H9 (cell line): ENCODE measurements around the gene PTPRB. TPM values are rescaled to one million over a fixed set of nuclear protein-coding genes. Genes with fewer than 3 reads are reported as not detected.

Experiments used
- DNase-seq: peaks from one replicate; pipeline ENCODE4 v3.0.0-alpha.2; 2017
- H2AFZ ChIP-seq: one replicate; pipeline ENCODE4 v1.6.1; 2013; ENCODE audit warnings: mild to moderate bottlenecking, low read length, control low read depth, moderate library complexity
- H2AK5ac ChIP-seq: 2 replicates; pipeline ENCODE4 v1.6.1; 2013; ENCODE audit warnings: low read length, control low read depth, mixed read lengths; ENCODE audit not compliant: insufficient read length
- H2BK120ac ChIP-seq: one replicate; pipeline ENCODE4 v1.6.1; 2013; ENCODE audit warnings: low read depth, mild to moderate bottlenecking, low read length, control low read depth, inconsistent platforms; ENCODE audit not compliant: poor library complexity, severe bottlenecking
- H2BK12ac ChIP-seq: 2 replicates; pipeline ENCODE4 v1.6.1; 2013; ENCODE audit warnings: low read length, control low read depth, mixed read lengths, low read depth; ENCODE audit not compliant: insufficient read length
- H2BK15ac ChIP-seq: 2 replicates; pipeline ENCODE4 v1.6.1; 2013; ENCODE audit warnings: low read depth, low read length, control low read depth
- H2BK20ac ChIP-seq: one replicate; pipeline ENCODE4 v1.6.1; 2013; ENCODE audit warnings: low read depth, mild to moderate bottlenecking, low read length, control low read depth, inconsistent platforms; ENCODE audit not compliant: poor library complexity, severe bottlenecking
- H2BK5ac ChIP-seq: 2 replicates; pipeline ENCODE4 v1.6.1; 2013; ENCODE audit warnings: low read length, control low read depth, mixed read lengths; ENCODE audit not compliant: insufficient read length
- H3K14ac ChIP-seq: 2 replicates; pipeline ENCODE4 v1.6.1; 2013; ENCODE audit warnings: low read length, control low read depth; ENCODE audit not compliant: insufficient read depth
- H3K18ac ChIP-seq: 2 replicates; pipeline ENCODE4 v1.6.1; 2013; ENCODE audit warnings: low read depth, mild to moderate bottlenecking, mixed read lengths, low read length, control low read depth; ENCODE audit not compliant: insufficient read length
- H3K23ac ChIP-seq: 2 replicates; pipeline ENCODE4 v1.6.1; 2013; ENCODE audit warnings: low read length, control low read depth, mixed read lengths, low read depth; ENCODE audit not compliant: insufficient read length
- H3K23me2 ChIP-seq: 2 replicates; pipeline ENCODE4 v1.6.1; 2013; ENCODE audit warnings: low read depth, mild to moderate bottlenecking, mixed read lengths, low read length, control low read depth; ENCODE audit not compliant: insufficient read length, poor library complexity, severe bottlenecking
- H3K27ac ChIP-seq: 2 replicates; pipeline ENCODE4 v1.5.1; 2013; ENCODE audit warnings: low read length, control low read depth, mixed read lengths, low read depth; ENCODE audit not compliant: insufficient read length
- H3K27me3 ChIP-seq: 2 replicates; pipeline ENCODE4 v1.6.1; 2013; ENCODE audit warnings: low read length, control low read depth, inconsistent platforms; ENCODE audit not compliant: insufficient read depth
- H3K4ac ChIP-seq: 2 replicates; pipeline ENCODE4 v1.6.1; 2013; ENCODE audit warnings: low read depth, mild to moderate bottlenecking, control low read depth, inconsistent platforms, low read length, moderate library complexity
- H3K4me1 ChIP-seq: 2 replicates; pipeline ENCODE4 v1.6.1; 2013; ENCODE audit warnings: low read length, control low read depth, inconsistent platforms; ENCODE audit not compliant: insufficient read depth
- H3K4me2 ChIP-seq: 2 replicates; pipeline ENCODE4 v1.6.1; 2013; ENCODE audit warnings: low read length, control low read depth, mixed read lengths; ENCODE audit not compliant: insufficient read length, insufficient read depth
- H3K56ac ChIP-seq: 2 replicates; pipeline ENCODE4 v1.6.1; 2013; ENCODE audit warnings: low read depth, mild to moderate bottlenecking, mixed read lengths, low read length, control low read depth; ENCODE audit not compliant: insufficient read length
- H3K79me1 ChIP-seq: 2 replicates; pipeline ENCODE4 v1.6.1; 2013; ENCODE audit warnings: low read depth, mild to moderate bottlenecking, moderate library complexity, low read length, control low read depth, inconsistent platforms; ENCODE audit not compliant: insufficient read depth, poor library complexity, severe bottlenecking
- H3K79me2 ChIP-seq: 2 replicates; pipeline ENCODE4 v1.6.1; 2013; ENCODE audit warnings: low read length, control low read depth, inconsistent platforms; ENCODE audit not compliant: insufficient read depth
- H3K9ac ChIP-seq: 2 replicates; pipeline ENCODE4 v1.6.1; 2013; ENCODE audit warnings: low read length, control low read depth, mixed read lengths; ENCODE audit not compliant: insufficient read length; ENCODE audit errors: extremely low read depth
- H3K9me3 ChIP-seq: one replicate; pipeline ENCODE4 v1.6.1; 2013; ENCODE audit warnings: low read depth, low read length, inconsistent platforms; ENCODE audit not compliant: control insufficient read depth
- H3T11ph ChIP-seq: one replicate; pipeline ENCODE4 v1.6.1; 2013; ENCODE audit warnings: mild to moderate bottlenecking, low read length, control low read depth, inconsistent platforms
- H4K20me1 ChIP-seq: one replicate; pipeline ENCODE4 v1.6.1; 2013; ENCODE audit not compliant: control insufficient read depth, insufficient read length, insufficient read depth
- H4K5ac ChIP-seq: 2 replicates; pipeline ENCODE4 v1.6.1; 2013; ENCODE audit warnings: low read depth, mild to moderate bottlenecking, mixed read lengths, low read length, control low read depth; ENCODE audit not compliant: insufficient read length
- H4K8ac ChIP-seq: replicated peaks from 2 replicates; pipeline ENCODE4 v1.6.1; 2013; ENCODE audit warnings: low read length, control low read depth, mixed read lengths, low read depth; ENCODE audit not compliant: insufficient read length
- H4K91ac ChIP-seq: 2 replicates; pipeline ENCODE4 v1.6.1; 2013; ENCODE audit warnings: low read depth, mild to moderate bottlenecking, moderate library complexity, mixed read lengths, low read length, control low read depth; ENCODE audit not compliant: insufficient read length
- H3K27ac Mint-ChIP-seq, 3 experiments: 2 replicates in 2 of 3; 3 replicates in 1 of 3; pipeline ENCODE4 v1.8.0; 2020 to 2021; ENCODE audit warnings: mixed read lengths in 3 of 3, mild to moderate bottlenecking in 1 of 3, moderate library complexity in 1 of 3
- H3K27me3 Mint-ChIP-seq: 2 replicates; pipeline ENCODE4 v1.8.0; 2021; ENCODE audit warnings: low read depth, mild to moderate bottlenecking, moderate library complexity, mixed read lengths
- H3K36me3 Mint-ChIP-seq, 3 experiments: 2 replicates in 2 of 3; 3 replicates in 1 of 3; pipeline ENCODE4 v1.8.0; 2020 to 2021; ENCODE audit warnings: low read depth in 3 of 3, mixed read lengths in 3 of 3; ENCODE audit not compliant: insufficient read depth in 1 of 3
- H3K4me1 Mint-ChIP-seq, 2 experiments: 2 replicates each; pipeline ENCODE4 v1.8.0; 2020; ENCODE audit warnings: mixed read lengths in 2 of 2
- H3K4me3 Mint-ChIP-seq, 2 experiments: 2 replicates in 1 of 2; 3 replicates in 1 of 2; pipeline ENCODE4 v1.8.0; 2020 to 2021; ENCODE audit warnings: mild to moderate bottlenecking in 2 of 2, mixed read lengths in 2 of 2, moderate library complexity in 1 of 2
- H3K9me3 Mint-ChIP-seq, 2 experiments: 2 replicates in 1 of 2; 3 replicates in 1 of 2; pipeline ENCODE4 v1.8.0; 2020; ENCODE audit warnings: mild to moderate bottlenecking in 2 of 2, mixed read lengths in 2 of 2, moderate library complexity in 1 of 2
- CTCF ChIP-seq: fragments of 200-600 bp; sonication (generic); conservative IDR thresholded peaks from 3 replicates; pipeline ENCODE4 v1.8.0; 2021; ENCODE audit warnings: antibody characterized with exemption, mild to moderate bottlenecking
- WGBS: extraction: QIAGEN DNeasy Blood & Tissue Kit; methylation state at CpG from one replicate; pipeline ENCODE4 v1.1.7; 2013; ENCODE audit warnings: missing lambda C conversion rate, low lambda C conversion rate, mixed read lengths; ENCODE audit not compliant: insufficient read length; ENCODE audit errors: extremely low coverage; 5-methylcytosine and 5-hydroxymethylcytosine counted together
- total RNA-seq: library from RNA; stranded (reverse); gene quantifications from 2 replicates; pipeline ENCODE4 v1.2.1, GENCODE V29; 2021

PTPRB gene
- total RNA-seq, 1 experiment from 2014 or later, result 1.4 TPM

- Mint-ChIP-seq H3K27me3 (no peaks in the 10 kb centered on the region), H3K4me1 (peaks cover 0 to 8% of the 10 kb centered on the region in 2 experiments; a peak in 2 of 4 replicates), H3K36me3 (no peaks in the 10 kb centered on the region), H3K4me3 (no peak overlapping the region), H3K27ac (no peak overlapping the region), H3K9me3 (no peaks in the 10 kb centered on the region)
- Histone ChIP-seq H3K9ac (no peak overlapping the region), H3K14ac (no peak overlapping the region), H3T11ph (no peak overlapping the region), H2BK5ac (no peak overlapping the region), H2BK15ac (no peak overlapping the region), H2BK20ac (no peak overlapping the region), H3K4ac (no peak overlapping the region), H2AK5ac (no peak overlapping the region), H3K27me3 (no peaks in the 10 kb centered on the region), H3K4me2 (no peak overlapping the region), H2BK120ac (no peak overlapping the region), H4K91ac (no peak overlapping the region), H3K9me3 (no peaks in the 10 kb centered on the region), H3K18ac (no peak overlapping the region), H4K5ac (no peak overlapping the region), H3K4me1 (no peaks in the 10 kb centered on the region), H2AFZ (no peak overlapping the region), H2BK12ac (no peak overlapping the region), H4K20me1 (no peaks in the 10 kb centered on the region), H3K23me2 (peaks cover 2% of the 10 kb centered on the region), H3K23ac (no peak overlapping the region), H4K8ac (no peak overlapping the region), H3K27ac (no peak overlapping the region), H3K79me1 (no peaks in the 10 kb centered on the region), H3K56ac (no peak overlapping the region), H3K79me2 (no peaks in the 10 kb centered on the region)
- WGBS, result no CpG with 5 or more reads among the region's 1 CpG
- no peak for TF ChIP-seq CTCF
- DNase-seq, result no peak
These were observed 15.2 kb upstream of the PTPRB start for GRCh38 chr12:70652451-70652850.
